Measurements from ENCODE around the gene WASHC3.

DNA sequence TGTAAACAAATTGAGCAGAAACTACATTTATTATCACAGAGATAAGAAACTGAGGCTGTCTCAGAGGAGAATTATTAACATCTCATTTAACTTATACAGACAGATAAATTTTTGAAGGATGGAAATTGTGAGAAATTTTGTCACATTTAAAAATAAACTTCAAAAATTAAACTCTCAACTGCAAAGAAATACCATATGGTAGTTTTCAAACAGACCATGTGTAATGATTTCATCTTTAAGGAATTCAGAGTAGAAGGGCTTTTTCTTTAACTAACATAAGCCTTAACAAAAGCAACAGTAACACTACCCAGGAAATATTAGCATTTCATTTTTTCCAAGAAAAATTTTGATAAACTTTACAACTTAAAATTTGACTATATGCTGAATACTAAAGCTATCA lies 31.5 kb upstream of the WASHC3 start:
- TF ChIP-seq, protein P1, sequence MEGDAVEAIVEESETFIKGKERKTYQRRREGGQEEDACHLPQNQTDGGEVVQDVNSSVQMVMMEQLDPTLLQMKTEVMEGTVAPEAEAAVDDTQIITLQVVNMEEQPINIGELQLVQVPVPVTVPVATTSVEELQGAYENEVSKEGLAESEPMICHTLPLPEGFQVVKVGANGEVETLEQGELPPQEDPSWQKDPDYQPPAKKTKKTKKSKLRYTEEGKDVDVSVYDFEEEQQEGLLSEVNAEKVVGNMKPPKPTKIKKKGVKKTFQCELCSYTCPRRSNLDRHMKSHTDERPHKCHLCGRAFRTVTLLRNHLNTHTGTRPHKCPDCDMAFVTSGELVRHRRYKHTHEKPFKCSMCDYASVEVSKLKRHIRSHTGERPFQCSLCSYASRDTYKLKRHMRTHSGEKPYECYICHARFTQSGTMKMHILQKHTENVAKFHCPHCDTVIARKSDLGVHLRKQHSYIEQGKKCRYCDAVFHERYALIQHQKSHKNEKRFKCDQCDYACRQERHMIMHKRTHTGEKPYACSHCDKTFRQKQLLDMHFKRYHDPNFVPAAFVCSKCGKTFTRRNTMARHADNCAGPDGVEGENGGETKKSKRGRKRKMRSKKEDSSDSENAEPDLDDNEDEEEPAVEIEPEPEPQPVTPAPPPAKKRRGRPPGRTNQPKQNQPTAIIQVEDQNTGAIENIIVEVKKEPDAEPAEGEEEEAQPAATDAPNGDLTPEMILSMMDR (IDR thresholded peaks at IDR 0.05): no peak
- no peak for TF ChIP-seq POLR2AphosphoS5 (IDR thresholded peaks at IDR 0.05)
